ENCODE results near the gene TUBG1.

- TF ChIP-seq, protein P1, sequence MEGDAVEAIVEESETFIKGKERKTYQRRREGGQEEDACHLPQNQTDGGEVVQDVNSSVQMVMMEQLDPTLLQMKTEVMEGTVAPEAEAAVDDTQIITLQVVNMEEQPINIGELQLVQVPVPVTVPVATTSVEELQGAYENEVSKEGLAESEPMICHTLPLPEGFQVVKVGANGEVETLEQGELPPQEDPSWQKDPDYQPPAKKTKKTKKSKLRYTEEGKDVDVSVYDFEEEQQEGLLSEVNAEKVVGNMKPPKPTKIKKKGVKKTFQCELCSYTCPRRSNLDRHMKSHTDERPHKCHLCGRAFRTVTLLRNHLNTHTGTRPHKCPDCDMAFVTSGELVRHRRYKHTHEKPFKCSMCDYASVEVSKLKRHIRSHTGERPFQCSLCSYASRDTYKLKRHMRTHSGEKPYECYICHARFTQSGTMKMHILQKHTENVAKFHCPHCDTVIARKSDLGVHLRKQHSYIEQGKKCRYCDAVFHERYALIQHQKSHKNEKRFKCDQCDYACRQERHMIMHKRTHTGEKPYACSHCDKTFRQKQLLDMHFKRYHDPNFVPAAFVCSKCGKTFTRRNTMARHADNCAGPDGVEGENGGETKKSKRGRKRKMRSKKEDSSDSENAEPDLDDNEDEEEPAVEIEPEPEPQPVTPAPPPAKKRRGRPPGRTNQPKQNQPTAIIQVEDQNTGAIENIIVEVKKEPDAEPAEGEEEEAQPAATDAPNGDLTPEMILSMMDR (IDR thresholded peaks at IDR 0.05), result no peak
- no peak for TF ChIP-seq POLR2A (IDR thresholded peaks at IDR 0.05)
Observed at GRCh38 chr17:42564815-42565522, 44.5 kb upstream of the TUBG1 start.
